Hepatocyte (in vitro differentiated cells): ENCODE measurements around the gene CNTNAP3B. TPM values are rescaled to one million over a fixed set of nuclear protein-coding genes. Genes with fewer than 3 reads are reported as not detected.
"Not testable (repeated sequence)": the region's sequence is repeated elsewhere in the genome, so short reads cannot be mapped to it uniquely, and the experiment has no call there.

Experiments
- DNase-seq: peaks from one replicate; pipeline ENCODE4 v3.0.0-alpha.2; 2016; ENCODE audit warnings: low spot score
- H2AFZ ChIP-seq: fragments of 200-600 bp; sonication (generic); 2 replicates; pipeline ENCODE4 v1.6.0; 2016; ENCODE audit warnings: antibody characterized with exemption, mild to moderate bottlenecking
- H3K27ac ChIP-seq: fragments of 200-600 bp; sonication (generic); 2 replicates; pipeline ENCODE4 v1.5.1; 2016; ENCODE audit warnings: mild to moderate bottlenecking
- H3K27me3 ChIP-seq: fragments of 200-600 bp; sonication (generic); 2 replicates; pipeline ENCODE4 v1.6.1; 2016
- H3K36me3 ChIP-seq: fragments of 200-600 bp; sonication (generic); replicated peaks from 2 replicates; pipeline ENCODE4 v1.5.1; 2016; ENCODE audit warnings: low read depth; ENCODE audit not compliant: insufficient read depth
- H3K4me1 ChIP-seq: fragments of 200-600 bp; sonication (generic); 2 replicates; pipeline ENCODE4 v1.5.1; 2016; ENCODE audit warnings: mild to moderate bottlenecking, moderate library complexity; ENCODE audit not compliant: insufficient read depth
- H3K4me2 ChIP-seq: fragments of 200-600 bp; sonication (generic); 2 replicates; pipeline ENCODE4 v1.6.0; 2016
- H3K4me3 ChIP-seq: fragments of 200-600 bp; sonication (generic); 2 replicates; pipeline ENCODE4 v1.5.1; 2016; ENCODE audit warnings: mild to moderate bottlenecking
- H3K79me2 ChIP-seq: fragments of 200-600 bp; sonication (generic); 2 replicates; pipeline ENCODE4 v1.6.0; 2017; ENCODE audit warnings: mild to moderate bottlenecking
- H3K9me2 ChIP-seq: fragments of 200-600 bp; sonication (generic); replicated peaks from 2 replicates; pipeline ENCODE4 v1.6.0; 2017; ENCODE audit warnings: mild to moderate bottlenecking; ENCODE audit not compliant: insufficient read depth
- H3K9me3 ChIP-seq: fragments of 200-600 bp; sonication (generic); 2 replicates; pipeline ENCODE4 v1.5.1; 2016; ENCODE audit warnings: low read depth, mild to moderate bottlenecking
- H4K20me1 ChIP-seq: fragments of 200-600 bp; sonication (generic); 2 replicates; pipeline ENCODE4 v1.6.0; 2016; ENCODE audit warnings: mild to moderate bottlenecking; ENCODE audit not compliant: insufficient read depth, poor library complexity, severe bottlenecking
- WGBS: methylation state at CpG from one replicate; pipeline ENCODE4 v1.1.6; 2016; ENCODE audit warnings: low lambda C conversion rate; ENCODE audit errors: missing lambda C conversion rate; 5-methylcytosine and 5-hydroxymethylcytosine counted together
- polyA plus RNA-seq: library from polyadenylated mRNA; unstranded; fragments of >200 nt; fragmentation: Nextera tagmentation; extraction: Ambion mirVana; gene quantifications from 2 replicates; pipeline ENCODE4 v1.2.1, GENCODE V29; 2016
- total RNA-seq: library from RNA; depleted of rRNA; stranded (reverse); fragments of >200 nt; gene quantifications from 2 replicates; pipeline ENCODE4 v1.2.3, GENCODE V29; 2014

Gene CNTNAP3B
- total and polyA plus RNA-seq, 2 experiments from 2014 or later: 0.83 to 1.5 TPM

DNA sequence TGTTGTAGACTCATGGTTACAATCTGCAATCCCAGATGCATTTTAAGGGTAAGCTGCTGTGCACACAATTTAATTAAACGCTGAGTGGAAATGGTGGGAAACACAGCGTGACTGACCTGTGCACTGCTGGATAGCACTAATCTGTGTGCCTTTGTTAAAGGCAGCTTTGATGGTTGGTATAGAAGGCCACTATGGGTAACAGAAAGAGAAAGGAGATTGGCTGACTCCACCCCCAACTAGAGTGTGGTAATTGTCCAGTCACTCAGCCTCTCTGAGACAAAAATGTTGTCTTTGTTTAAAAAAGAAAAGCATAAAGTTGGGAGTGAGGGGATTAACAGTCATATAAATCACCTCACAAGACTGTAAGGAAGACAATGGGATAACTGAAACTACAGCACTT, 48.9 kb downstream of the CNTNAP3B start:
- not testable (repeated sequence) for H3K9me2 ChIP-seq, DNase-seq, H3K36me3 ChIP-seq, H3K4me1 ChIP-seq, H3K79me2 ChIP-seq, H3K4me3 ChIP-seq, H2AFZ ChIP-seq, H3K9me3 ChIP-seq, H3K27ac ChIP-seq, H3K4me2 ChIP-seq, H4K20me1 ChIP-seq, H3K27me3 ChIP-seq
- 70% methylated on average over 2 of the region's 2 CpGs for WGBS

DNA sequence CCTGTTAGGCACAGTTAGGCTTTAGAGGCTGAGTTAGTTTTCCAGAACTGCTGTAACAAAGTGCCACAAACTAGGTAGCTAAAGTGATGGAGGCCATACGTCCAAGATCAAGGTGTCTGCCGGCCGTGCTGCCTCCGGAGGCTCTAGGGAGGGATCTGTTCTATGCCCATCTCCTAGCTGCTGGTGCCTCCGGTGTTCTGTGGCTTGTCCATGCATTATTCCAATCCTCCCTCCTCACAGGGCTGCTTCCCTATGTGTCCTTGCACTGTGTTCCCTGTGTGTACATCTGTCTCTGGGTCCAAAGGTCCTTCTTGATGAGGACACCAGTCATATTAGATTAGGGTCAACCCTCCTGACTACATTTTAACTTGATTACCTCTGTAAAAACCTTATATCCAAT, 54.4 kb downstream of the CNTNAP3B start:
- not testable (repeated sequence) for DNase-seq, H3K4me1 ChIP-seq, H3K36me3 ChIP-seq, H3K9me3 ChIP-seq, H3K27me3 ChIP-seq, H3K79me2 ChIP-seq, H3K27ac ChIP-seq, H3K9me2 ChIP-seq, H4K20me1 ChIP-seq, H3K4me3 ChIP-seq, H2AFZ ChIP-seq, H3K4me2 ChIP-seq
- WGBS: 60% methylated on average over 4 of the region's 5 CpGs

DNA sequence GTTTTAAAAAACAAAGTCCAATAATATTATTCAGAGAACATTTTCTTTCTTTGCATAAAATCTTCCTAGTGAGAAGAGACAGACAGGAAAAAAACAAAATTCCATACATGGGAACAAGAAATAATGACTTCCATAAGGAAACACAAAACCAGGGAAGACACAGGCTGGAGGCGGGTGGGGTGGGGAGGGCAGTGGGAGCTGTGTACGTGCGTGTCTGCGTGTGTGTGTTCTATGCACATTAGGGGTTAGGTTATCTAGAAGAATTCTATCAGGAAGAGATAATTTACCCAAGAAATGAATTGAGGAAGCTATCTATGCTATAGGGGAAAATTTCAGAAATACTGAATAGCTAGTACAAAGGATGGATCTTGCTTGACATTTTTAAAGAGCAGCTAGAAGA, 58.2 kb downstream of the CNTNAP3B start:
- not testable (repeated sequence) for H3K27ac ChIP-seq, H3K4me1 ChIP-seq, H3K36me3 ChIP-seq, H3K9me2 ChIP-seq, H3K79me2 ChIP-seq, H3K27me3 ChIP-seq, H3K4me3 ChIP-seq, DNase-seq, H4K20me1 ChIP-seq, H3K4me2 ChIP-seq, H2AFZ ChIP-seq, H3K9me3 ChIP-seq
- WGBS: 78% methylated on average over 4 of the region's 4 CpGs

DNA sequence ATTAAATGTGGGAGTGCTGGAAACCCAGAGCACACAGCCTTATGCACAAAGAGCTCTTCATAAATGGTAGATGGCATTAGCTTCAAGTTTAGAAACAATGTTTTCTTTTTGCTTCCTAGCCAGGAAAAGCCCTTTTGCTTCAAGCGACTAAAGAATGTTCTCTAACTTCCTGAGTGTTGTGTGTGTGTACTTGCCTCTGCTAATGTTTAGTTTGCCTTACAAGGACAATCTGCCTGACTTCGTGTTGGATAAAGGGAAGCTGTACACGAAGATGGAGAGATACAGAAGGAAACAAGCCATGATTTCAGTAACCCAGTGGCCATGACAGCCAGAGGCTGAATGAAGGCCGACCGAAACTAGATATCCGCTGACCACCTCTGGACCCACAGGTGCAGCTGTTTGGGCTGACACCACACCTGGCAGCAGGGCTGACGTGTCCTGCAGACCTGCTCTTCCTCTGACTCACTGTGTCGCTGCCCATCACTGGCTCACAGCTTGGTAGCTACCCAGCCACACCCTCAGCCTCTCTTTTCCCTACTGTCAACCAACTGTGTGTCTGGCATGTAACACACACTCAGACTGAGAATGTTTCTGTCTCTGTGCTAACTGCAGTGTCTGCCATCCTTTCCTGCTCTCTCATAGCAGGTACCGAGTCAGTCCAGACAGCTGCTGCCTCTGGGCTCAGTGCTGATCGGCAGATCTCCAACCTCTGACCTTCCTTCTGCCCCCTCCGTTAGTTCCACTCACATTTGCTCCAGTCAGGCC, 59.0 kb downstream of the CNTNAP3B start:
- not testable (repeated sequence) for DNase-seq, H2AFZ ChIP-seq

DNA sequence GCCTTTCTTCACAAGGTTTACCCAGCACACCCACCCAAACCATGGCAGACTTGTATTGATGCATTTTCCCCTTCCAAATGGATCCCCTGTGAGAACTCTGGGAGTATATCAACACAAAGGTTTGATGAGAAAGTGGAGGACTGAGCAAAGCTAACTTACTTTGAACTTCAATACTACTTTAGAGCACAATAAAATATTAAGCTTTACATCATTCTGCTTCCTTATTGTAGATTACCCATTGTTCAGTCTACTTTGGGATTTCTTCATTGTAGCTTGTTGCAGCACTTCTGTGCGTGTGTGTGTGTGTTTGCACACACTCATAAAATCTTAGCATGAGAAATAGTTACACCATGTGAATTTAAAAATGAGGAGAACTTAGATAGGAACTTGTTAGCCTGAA, 75.4 kb downstream of the CNTNAP3B start:
- 81% methylated on average over 1 of the region's 1 CpG for WGBS
- DNase-seq: not testable (repeated sequence)

More for the DNA sequence above, 59.0 kb downstream of the CNTNAP3B start:
- H3K79me2 ChIP-seq, H3K9me2 ChIP-seq, H3K9me3 ChIP-seq, H3K4me1 ChIP-seq, H3K36me3 ChIP-seq, H3K4me2 ChIP-seq, H3K27me3 ChIP-seq, H3K27ac ChIP-seq, H4K20me1 ChIP-seq, H3K4me3 ChIP-seq: not testable (repeated sequence)
- WGBS: 41% methylated on average over 5 of the region's 11 CpGs

DNA sequence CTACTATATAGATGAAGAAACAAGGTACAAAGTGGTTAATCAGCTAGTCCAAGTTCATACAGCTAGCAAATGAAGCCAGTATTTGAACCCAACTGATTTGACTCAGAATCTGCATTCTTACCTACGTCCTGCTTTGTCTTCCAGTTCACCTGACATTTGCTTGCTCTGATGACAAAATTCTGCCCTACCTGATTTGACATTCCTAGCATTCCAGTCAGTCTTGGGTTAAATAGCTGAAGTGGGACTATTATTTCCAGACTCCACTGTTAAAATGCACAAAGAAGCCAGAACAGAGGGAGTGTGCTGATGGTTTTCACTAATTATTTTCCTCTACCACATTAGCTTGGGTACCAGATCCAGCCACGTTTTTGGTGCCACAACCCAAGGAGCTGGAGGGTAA, 78.5 kb downstream of the CNTNAP3B start:
- H3K9me3 ChIP-seq, H3K27me3 ChIP-seq, H3K4me3 ChIP-seq, H3K27ac ChIP-seq, H2AFZ ChIP-seq, H3K36me3 ChIP-seq, H3K9me2 ChIP-seq, H3K4me2 ChIP-seq, H3K79me2 ChIP-seq, DNase-seq, H3K4me1 ChIP-seq, H4K20me1 ChIP-seq: not testable (repeated sequence)
- no CpG with 5 or more reads among the region's 2 CpGs for WGBS

More for the DNA sequence above, 75.4 kb downstream of the CNTNAP3B start:
- not testable (repeated sequence) for H3K9me2 ChIP-seq, H3K9me3 ChIP-seq, H3K4me1 ChIP-seq, H3K27me3 ChIP-seq, H3K4me2 ChIP-seq, H2AFZ ChIP-seq, H3K27ac ChIP-seq, H3K79me2 ChIP-seq, H3K36me3 ChIP-seq, H3K4me3 ChIP-seq, H4K20me1 ChIP-seq

DNA sequence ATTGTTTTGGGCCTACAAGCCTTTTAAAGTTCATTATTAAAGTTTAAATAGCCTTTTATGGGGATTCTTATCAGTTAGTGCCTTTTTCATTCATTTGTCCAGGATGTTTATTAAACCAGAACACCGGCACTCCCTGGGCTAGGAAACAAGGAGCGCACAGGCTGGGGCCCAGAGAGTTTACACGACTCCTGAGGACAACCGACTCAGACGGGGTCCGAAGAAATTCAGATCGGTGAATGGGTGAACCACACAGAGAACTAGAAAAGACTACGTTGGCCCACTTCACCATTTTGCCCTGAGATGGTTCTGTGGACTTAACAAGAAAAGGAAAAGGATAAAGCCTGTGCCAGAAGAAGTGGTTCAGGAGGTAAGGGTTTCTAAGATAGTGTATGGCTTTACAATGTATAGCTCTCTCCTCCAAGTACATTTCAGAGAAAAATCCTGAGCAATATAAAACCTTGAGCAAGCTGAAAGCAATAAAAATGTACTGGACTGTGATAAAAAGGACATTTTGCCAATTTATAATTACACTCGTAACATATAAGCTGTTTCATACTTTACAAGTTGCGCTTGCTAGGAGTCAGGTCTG, 84.7 kb downstream of the CNTNAP3B start:
- H3K4me1 ChIP-seq, H2AFZ ChIP-seq, H3K9me2 ChIP-seq, H4K20me1 ChIP-seq, H3K27ac ChIP-seq, DNase-seq, H3K36me3 ChIP-seq, H3K9me3 ChIP-seq, H3K27me3 ChIP-seq, H3K4me2 ChIP-seq, H3K4me3 ChIP-seq, H3K79me2 ChIP-seq: not testable (repeated sequence)
- WGBS: 74% methylated on average over 10 of the region's 10 CpGs

DNA sequence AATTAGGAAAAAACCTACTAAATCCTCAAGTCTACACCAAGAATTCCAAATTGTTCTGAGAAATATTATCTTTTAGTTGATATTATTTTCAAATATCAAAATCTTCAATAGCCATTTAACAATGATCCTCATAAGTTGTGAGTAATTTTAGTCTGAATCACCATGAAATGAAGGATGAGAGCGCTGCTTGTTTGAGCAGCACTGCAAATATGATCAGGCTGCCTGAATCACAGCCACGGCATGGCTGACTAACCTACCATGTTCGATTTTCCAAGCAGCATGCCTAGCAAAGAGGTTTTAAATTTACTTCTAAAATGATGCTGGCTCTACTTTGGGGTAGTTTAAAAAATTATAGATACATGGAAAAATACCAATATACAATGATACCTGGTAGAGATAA, 95.7 kb downstream of the CNTNAP3B start:
- H2AFZ ChIP-seq, H3K36me3 ChIP-seq, H3K27me3 ChIP-seq, H3K9me2 ChIP-seq, H3K9me3 ChIP-seq, H4K20me1 ChIP-seq, H3K4me2 ChIP-seq, H3K79me2 ChIP-seq, H3K4me3 ChIP-seq, H3K4me1 ChIP-seq, H3K27ac ChIP-seq, DNase-seq: not testable (repeated sequence)
- no CpG with 5 or more reads among the region's 3 CpGs for whole genome bisulfite sequencing

DNA sequence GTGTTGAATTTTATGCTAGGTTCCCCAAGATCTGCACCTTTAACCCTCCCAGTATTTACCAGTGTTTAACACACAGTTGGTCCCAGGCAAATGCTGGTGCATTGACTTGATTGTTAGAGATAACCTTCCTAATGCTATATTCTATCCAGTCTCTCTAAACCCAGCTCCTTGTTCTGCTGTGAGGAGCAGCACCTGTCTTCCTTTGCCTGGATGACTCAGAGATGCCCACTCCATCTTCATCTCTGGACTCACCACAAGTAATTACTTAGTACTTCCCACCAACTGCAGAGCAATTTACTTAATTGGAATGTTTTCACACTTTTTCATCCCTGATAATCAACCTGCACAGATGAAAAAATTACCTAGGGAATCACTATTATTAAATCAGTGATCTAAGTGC, 108.6 kb downstream of the CNTNAP3B start:
- not testable (repeated sequence) for H3K36me3 ChIP-seq, H3K27ac ChIP-seq, DNase-seq, H3K9me3 ChIP-seq, H3K4me1 ChIP-seq, H3K27me3 ChIP-seq, H3K4me2 ChIP-seq, H3K4me3 ChIP-seq, H3K79me2 ChIP-seq, H2AFZ ChIP-seq, H4K20me1 ChIP-seq, H3K9me2 ChIP-seq
